Activated naive CD4-positive, alpha-beta T cell treated with Interleukin-2 at 50 U/mL for 16 hours (primary cell): ENCODE results near the gene UVSSA.
"Not testable (repeated sequence)": the region's sequence is repeated elsewhere in the genome, so short reads cannot be mapped to it uniquely, and the experiment has no call there.

Experiments used
- DNase-seq: peaks from one replicate; pipeline ENCODE4 v3.0.0-alpha.2; 2020

Gene UVSSA

DNA sequence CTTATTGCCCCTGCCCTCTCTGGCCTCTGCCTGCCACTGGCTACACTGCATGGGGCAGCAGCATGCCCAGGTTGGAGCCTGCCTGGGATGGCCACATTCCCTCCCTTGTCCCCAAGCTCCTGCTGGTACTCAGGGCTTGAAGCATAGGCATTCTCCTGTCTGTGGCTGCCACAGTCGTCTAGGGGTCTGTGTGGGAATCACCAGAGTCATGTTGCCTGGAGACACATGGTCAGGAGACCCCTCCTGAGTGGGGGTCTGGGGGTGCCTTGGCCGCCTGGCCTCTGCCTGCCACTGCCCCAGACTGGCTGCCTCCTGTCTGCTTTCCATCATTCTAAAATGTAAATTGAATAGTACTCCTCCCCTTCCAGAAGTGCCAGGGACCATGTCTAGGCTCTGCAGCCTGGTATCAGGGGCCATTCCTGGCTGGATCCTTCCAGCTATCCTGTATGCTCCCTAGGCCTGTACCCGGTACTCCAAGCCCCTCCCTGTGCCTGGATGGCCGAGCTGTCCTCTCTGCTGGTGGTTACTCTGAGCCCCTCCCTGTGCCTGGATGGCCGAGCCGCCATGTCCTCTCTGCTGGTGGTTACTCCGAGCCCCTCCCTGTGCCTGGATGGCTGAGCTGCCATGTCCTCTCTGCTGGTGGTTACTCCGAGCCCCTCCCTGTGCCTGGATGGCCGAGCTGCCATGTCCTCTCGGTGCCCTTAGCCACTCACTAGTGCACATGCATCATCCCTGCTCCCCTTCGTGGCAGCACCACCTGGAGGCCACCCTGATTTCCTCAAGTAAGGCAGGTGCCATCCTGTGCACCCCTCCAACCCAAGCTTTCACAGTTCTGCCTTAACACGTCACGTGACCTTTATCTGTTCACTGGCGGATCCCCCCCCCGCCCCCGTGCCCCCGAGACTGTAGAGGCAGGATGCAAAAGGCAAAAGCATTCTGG is 64.7 kb downstream of the UVSSA start:
- no peak for DNase-seq

DNA sequence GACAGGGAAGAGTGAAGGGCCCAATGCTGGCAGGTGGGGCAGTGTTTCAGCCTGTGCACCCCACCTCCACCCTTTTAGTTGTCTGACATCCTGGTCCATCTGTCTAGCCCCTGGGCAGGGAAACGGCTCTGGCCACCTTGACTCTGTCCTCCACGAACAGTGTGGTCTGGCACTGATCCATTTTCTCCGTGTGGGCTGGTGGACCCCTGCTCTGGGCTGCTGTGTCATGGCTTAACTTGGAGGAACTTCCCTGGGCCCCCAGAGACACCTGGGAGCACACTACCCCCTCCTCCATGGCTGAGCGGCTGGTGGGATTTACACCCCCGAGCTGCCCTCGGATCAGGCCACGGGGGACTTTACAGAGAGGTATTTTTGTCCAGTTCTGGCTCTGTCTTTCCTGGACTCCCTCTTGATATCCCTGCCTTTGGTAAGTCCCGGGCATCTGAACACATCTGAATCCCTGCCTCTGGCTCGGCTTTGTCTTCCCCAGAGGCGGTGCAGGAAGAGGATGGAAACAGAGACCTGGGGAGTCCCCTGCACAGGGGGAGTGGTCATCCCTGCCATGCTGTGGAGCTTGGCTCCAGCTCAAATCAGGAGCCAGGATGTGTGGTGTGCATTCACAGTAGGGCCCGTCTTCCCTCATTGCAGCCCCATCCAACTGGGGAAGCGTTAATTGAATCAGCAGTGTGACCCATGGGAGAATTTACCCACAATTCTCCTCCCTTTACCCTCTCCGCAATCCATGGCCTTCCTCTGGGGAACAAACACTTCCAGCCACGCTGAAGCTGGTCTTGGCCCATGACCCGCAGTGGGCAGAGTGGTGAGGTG is 65.6 kb downstream of the UVSSA start:
- no peak for DNase-seq

DNA sequence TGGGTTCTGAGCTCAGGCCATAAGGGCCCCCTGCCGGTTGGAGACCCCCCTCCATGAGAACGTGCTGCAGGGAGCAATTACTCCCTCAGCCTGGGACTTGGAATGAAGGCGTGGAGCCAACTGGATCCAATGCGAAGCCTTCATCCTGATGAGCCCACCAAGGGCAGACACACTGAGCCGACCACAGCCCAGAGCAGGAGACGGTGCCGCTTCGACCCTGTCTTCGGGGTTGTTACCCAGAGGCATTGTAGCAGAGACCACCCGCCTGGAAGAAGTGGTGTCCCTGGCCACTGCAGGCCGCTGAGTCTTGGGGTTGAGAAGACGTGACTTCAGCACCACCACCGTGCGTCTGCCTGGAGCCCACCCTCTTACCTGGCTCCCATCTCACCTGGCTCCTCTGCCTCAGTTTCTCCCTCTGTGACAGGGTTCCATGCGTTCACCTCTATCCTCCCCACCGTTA is 66.2 kb downstream of the UVSSA start:
- DNase-seq, result no peak

DNA sequence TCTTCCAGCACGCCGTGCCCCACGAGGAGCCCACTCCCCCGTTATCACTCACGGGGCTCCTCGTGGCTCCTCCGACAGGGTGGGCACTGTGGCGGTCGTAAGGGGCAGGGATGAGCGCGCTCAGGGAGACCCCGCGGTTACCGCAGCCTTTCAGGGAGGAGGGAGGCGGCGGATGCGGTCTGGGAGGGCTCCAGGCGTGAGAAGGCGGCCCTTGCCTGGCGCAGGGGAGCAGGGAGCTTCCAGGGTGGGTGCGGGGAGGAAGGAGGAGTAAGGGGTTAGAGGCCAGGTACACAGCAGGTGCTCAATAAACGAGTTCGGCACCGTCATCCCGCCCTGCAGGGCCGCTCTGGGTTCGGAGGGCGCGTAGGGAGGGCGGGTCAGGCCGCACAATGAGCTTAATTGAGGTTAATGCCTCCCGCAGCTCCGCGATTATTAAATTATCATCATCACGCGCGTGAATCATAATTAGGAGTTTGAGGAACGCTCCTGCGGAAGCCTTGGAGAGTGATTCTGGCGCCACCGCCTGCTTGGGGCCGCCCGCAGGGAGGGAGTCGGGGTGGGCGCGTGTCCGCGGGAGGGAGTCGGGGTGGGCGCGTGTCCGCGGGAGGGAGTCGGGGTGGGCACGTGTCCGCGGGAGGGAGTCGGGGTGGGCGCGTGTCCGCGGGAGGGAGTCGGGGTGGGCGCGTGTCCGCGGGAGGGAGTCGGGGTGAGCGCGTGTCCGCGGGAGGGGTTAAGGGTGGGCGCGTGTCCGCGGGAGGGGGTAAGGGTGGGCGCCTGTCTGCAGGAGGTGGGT is 66.9 kb downstream of the UVSSA start:
- no peak for DNase-seq

DNA sequence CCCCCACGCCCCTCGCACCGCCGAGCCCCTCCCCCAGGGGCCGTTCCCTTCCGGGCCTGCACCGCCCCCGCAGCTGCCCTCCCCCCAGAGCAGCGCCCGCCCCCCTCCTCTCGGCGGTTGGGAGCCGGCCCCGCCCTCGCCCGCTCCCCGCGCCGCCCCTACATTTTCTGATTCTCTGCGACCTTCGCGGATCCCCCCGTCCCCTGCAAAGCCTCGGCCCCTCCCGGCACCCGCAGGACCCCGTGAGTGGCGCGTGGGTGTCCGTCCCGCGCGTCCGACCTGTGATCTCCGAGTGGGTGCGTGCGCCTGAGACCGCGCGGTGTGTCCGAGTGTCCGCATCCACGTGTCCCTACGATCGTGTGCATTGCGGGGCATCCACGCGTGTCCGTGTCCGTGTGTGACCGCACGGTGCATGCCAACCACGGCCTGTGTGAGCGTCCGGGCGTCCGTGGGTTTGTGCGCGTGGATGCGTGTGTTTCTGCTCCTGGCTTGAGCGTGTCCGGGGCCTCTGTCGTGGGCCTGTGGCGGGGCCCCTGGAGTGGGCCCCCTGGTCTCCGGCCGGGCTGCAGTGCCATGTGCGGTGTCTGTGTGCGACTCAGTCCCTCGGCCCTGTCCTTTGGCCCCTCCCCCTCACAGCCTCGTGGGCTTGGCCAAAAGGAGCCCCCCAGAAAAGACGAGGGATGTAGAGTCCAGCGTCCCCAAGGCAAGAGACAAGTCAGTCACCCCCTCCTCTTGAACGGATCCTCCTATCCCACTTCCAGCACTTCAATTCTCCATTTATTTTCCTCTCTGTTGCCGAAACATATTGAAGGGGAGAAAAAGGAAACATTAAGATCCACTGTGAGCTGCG is 68.0 kb downstream of the UVSSA start:
- DNase-seq, result no peak

DNA sequence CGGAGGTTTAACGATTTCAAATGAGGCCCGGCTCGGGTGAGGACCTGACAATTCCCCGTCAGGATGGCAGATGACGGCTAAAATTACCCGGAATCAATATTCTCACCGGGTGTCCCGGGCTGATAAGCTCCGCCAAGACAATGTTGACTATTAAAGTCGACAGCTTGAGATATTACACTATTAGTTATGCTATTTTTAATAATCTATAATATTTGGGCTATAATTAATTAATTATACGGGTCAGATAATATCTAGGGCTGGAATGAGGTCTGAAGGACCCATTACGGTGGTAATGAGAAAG is 68.6 kb downstream of the UVSSA start:
- no peak for DNase-seq

DNA sequence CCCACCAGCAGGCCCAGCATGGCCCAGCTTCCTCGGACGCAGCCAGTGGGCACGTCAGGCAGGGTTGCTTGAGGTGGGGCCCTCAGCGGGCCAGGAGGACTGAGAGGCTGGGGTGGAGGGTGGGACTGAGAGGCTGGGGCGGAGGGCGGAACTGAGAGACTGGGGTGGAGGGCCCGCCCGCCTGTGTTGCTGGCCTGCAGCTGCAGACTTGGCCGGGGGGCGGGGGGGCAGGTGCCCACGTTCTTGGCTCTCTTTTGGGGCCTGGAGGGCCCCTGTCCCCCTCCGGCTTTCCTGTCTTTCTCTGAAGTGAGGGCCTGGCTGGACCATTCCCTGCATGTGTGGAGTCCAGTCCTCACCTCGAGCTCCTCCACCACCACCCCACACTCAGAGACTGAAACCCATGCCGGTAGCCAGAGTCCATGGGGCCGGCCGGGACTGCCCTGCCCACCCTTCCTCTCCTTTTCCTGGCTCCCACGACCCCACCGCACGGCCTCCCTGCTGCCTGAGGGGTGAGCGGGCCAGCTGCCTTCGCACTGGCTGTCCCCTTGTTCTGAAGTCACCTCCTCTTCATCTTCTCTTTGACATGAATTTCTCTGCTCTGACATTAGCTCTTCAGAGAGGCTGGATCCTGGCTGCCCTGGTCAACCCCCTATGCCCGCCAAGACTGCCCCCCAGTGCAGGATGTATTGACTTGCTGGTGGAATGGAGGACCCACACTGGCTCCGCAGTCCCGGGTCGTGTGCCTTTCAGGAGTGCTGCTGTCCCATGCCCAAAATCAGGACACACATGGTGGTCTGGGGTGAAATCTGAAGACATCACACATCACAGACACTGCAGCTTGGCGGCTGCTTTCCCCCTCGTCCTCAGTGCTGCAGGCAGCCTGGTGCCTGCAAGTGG is 69.3 kb downstream of the UVSSA start:
- DNase-seq, result no peak

DNA sequence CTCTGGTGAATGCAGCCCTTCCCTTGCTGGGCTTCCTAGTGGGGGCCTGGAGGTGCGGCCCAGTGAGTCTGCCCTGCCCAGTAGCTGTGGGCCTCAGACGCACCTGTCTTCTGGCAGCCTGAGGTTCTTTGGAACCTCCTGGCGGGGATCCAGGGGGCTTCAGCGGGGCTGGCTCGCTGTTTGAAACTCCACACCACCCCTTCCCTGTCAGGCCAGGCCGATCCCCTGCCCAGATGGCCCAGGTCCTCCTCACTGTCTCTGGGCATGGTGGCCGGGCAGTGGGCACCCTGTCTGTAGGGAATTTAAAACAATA is 69.9 kb downstream of the UVSSA start:
- DNase-seq, result no peak

DNA sequence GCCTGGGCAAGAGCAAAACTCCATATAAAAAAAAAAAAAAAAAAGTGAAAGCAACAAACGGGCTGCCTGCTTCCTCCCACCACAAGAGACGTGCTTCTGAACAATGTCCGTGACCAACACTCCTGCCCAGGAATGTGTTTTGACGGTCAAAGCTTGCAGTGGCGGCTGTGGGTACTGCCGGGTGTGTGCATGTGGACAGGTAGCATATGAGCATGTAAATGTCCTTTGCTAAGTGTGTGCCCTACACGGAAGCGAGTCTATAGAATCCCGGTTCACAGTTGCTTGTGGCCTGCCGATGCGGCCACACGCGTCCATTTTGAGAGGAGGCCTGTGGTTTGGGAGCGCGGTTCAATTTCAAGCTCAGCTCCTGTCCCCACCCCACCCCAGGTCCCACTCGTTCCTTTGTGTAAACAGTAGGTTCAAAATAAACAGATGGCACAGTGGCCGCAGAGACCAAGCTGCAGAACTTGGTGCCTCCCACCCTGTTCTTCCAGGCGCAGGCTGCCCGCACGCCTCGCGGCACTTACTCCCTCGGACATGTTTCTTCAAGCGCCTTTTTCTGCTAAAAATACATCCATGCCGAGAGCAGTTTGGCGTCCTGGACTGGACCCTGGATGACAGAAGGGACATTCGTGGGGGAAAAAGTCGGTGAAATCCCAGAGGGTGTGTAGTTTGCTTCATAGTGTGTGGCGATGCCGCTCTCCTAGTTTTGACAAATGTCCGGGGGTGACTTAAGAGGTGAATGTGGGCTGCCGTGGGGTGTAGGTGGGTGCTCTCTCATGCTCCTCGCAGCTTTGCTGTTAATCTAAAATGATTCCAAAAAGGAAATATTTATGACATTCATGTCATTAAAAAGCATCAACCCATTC is 70.7 kb downstream of the UVSSA start:
- DNase-seq, result no peak

DNA sequence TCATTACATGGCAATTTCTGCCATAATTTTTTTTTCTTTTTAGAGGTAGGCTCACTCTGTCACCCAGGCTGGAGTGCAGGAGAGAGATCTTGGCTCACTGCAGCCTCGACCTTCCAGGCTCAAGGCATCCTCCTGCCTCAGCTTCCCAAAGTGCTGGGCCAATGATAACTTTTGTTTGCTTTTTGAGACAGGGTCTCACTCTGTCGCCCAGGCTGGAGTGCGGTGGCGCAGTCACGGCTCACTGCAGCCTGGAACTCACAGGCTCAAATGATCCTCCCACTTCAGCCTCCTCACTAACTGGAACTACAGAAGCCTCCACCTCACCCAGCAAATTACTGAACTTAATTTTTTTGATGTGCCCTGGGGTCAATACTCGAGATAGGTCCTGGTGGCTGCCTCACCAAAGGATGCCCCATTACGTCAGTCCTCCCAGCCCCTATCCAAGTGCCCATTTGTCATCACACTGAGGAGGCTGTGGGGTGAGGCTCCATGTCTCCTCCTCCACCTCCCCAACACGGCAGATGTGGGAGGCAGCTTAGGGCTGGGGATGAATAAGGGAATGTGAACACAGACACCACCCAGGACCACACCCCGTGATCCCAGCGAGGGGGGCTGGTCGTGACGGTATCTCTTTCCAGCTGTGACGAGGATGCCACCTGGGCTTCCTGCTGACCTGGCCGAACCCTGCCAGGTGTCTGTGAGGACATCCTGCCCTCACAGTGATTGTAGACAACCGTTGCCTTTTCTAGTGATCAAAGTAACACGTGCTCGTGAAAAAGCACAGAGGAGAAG is 71.7 kb downstream of the UVSSA start:
- DNase-seq, result no peak

DNA sequence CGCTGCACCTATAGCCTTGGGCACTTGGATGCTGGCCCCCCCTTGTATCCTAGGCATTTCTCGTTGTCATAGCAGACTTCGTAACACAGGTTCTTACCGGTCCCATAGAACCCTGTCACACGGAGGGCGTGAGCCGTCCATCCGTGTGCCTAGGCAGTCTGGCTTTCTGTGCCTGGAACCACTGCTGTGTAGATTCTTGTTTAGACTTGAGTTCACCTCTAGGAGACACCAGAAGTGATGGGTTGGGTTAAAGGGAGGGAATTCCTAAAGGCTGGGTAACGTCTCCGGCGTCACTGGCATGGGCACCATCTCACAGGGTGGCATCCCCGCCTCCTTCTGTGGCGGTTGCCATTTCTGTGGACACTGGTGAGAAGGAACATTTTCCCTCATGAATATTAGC is 72.7 kb downstream of the UVSSA start:
- no peak for DNase-seq

DNA sequence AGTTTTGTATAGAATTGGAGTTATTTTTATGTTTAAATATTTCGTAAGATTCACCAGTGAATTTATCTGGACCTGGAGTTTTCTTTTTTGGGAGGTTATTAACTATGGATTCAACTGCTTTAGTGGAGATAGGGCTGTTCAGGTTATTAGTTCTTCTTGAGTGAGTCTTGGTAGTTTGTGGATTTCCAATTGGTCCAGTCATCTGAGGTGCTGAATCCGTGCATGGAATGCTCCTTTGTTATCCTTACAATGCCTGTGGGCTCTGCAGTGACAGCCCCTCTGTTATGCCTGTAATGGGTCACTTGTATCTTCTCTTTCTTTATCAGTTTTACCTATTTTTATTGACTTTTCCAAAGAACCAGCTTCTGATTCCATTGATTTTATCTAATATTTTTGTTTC is 74.6 kb downstream of the UVSSA start:
- no peak for DNase-seq

DNA sequence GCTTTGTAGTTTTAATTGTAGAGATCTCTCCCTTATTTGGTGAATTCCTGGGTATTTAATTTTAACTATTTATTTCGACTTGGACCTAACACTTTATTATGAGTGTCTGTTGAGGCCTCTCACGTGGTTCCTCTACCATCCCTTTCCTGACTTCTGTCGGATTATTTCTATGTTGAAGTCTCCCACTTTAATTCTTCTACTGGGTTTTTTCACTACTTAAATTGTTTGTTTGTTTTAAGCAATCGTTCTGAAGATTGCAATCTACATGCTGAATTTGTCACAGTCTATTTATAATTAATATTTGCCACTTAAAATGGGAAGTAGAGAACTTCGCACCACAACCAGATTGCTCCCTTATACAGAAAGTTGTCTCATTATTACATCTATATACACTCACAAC is 80.0 kb downstream of the UVSSA start:
- no peak for DNase-seq

DNA sequence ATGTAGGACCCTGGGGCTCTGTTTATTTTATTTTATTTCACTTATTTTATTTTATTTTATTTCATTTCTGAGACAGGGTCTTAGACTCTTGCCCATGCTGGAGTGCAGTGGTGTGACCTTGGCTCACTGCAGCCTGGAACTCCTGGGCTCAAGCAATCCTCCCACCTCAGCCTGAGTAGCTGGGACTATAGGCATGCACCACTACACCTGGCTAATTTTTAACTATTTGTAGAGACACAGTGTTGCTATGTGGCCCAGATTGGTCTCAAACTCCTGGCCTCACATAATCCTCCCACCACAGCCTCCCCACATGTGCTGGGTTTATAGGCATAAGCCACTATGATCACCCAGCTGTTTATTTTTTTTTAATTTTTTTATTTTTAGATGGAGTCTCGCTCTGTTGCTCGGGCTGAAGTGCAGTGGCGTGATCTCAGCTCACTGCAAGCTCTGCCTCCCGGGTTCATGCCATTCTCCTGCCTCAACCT is 96.7 kb downstream of the UVSSA start:
- not testable (repeated sequence) for DNase-seq
